ENCODE data around the gene SNRNP25. TPM values are rescaled to one million over a fixed set of nuclear protein-coding genes. Genes with fewer than 3 reads are reported as not detected.

The SNRNP25 gene
- total and polyA plus RNA-seq, 2 of the 8 experiments (the other 6 are each of a cell fraction or from before 2014, with no cell fraction given), result 53.0 to 58.4 TPM

DNA sequence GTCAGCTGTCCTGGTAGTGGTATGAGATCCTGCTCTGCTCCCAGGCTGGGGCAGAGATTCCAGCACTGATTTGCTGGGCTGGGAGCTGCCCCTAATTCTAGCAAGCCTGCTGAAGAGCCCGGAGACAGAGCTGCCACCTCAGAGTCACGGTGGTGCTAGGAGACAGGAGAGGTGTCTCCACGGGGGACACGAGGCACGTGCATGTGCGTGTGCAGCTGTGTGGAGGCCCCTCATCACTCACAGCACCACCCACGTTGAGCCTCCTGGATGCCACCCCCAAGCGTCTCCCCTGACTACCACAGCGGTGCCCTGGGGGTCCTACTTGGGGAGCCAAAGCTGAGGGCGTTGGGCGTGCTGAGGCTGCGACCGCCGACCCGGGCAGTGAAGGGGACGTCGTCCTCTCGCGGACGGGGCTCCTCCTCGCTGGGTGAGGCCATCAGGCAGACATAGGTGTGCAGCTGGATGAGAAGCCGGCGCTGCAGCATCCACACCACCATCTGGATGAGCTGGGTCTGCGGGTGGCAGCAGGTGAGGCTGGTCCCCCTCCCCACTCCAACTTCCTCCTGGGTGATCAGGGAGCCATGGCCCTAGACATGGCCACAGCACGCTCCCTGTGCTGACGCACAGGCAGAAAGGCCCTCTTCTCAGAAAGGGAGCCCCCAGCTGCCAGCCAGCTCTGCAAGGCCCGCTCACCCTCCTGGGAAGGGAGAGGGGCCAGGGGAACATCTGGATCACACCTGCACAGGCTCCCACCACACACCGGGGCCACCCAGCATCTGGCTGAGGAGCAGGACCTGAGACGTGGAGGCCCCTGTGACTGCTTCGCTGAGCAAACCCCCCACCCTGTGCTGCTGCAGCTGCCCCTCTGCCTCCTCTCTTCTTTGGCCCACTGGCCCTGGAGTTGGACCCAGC, 36.0 kb downstream of the SNRNP25 start (continued):
- TF ChIP-seq, protein P1, sequence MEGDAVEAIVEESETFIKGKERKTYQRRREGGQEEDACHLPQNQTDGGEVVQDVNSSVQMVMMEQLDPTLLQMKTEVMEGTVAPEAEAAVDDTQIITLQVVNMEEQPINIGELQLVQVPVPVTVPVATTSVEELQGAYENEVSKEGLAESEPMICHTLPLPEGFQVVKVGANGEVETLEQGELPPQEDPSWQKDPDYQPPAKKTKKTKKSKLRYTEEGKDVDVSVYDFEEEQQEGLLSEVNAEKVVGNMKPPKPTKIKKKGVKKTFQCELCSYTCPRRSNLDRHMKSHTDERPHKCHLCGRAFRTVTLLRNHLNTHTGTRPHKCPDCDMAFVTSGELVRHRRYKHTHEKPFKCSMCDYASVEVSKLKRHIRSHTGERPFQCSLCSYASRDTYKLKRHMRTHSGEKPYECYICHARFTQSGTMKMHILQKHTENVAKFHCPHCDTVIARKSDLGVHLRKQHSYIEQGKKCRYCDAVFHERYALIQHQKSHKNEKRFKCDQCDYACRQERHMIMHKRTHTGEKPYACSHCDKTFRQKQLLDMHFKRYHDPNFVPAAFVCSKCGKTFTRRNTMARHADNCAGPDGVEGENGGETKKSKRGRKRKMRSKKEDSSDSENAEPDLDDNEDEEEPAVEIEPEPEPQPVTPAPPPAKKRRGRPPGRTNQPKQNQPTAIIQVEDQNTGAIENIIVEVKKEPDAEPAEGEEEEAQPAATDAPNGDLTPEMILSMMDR (IDR thresholded peaks at IDR 0.05; ENCODE audit: control extremely low read depth in 1 of 3, insufficient read depth in 1 of 3, low read depth in 1 of 3, low read length in 3 of 3), result no peak
